GM18498 (cell line): ENCODE results near the gene AHSG.
"Not testable (repeated sequence)": the region's sequence is repeated elsewhere in the genome, so short reads cannot be mapped to it uniquely, and the experiment has no call there.

Experiments
- ATAC-seq: cut with Tn5 transposase; IDR thresholded peaks from one replicate; pipeline ENCODE4 v1.9.1; 2021; ENCODE audit warnings: mild to moderate bottlenecking, moderate library complexity; ENCODE audit not compliant: unreplicated experiment

The AHSG gene

GRCh38 chr3:186614597-186615483 lies 2.0 kb downstream of the AHSG start:
- ATAC-seq = no peak

- no peak for ATAC-seq
These were observed 3.4 kb downstream of the AHSG start for GRCh38 chr3:186616299-186616617.

- ATAC-seq = peak; percentile 95
These were observed 4.4 kb downstream of the AHSG start for GRCh38 chr3:186617036-186617946.

GRCh38 chr3:186618318-186618938 lies 5.6 kb downstream of the AHSG start:
- no peak for ATAC-seq

GRCh38 chr3:186619787-186620212 lies 6.9 kb downstream of the AHSG start:
- no peak for ATAC-seq

- ATAC-seq = no peak
These were observed 7.6 kb downstream of the AHSG start for GRCh38 chr3:186620213-186621092.

GRCh38 chr3:186621894-186622650 lies 9.2 kb downstream of the AHSG start:
- ATAC-seq = no peak

GRCh38 chr3:186622651-186623310 lies 9.9 kb downstream of the AHSG start:
- ATAC-seq = no peak

GRCh38 chr3:186624598-186624997 lies 11.7 kb downstream of the AHSG start:
- ATAC-seq = no peak

- ATAC-seq = no peak
These were observed 12.8 kb downstream of the AHSG start for GRCh38 chr3:186625600-186626042.

- ATAC-seq = no peak
These were observed 13.5 kb downstream of the AHSG start for GRCh38 chr3:186626254-186626847.

- no peak for ATAC-seq
These were observed 15.1 kb downstream of the AHSG start for GRCh38 chr3:186627852-186628414.

GRCh38 chr3:186628756-186629155 lies 15.9 kb downstream of the AHSG start:
- ATAC-seq = no peak

GRCh38 chr3:186630950-186631641 lies 18.2 kb downstream of the AHSG start:
- no peak for ATAC-seq

GRCh38 chr3:186633481-186633880 lies 20.6 kb downstream of the AHSG start:
- ATAC-seq = no peak

- not testable (repeated sequence) for ATAC-seq
These were observed 21.3 kb downstream of the AHSG start for GRCh38 chr3:186634207-186634606.

- no peak for ATAC-seq
These were observed 22.7 kb downstream of the AHSG start for GRCh38 chr3:186635532-186635931.

- no peak for ATAC-seq
These were observed 23.7 kb downstream of the AHSG start for GRCh38 chr3:186636536-186636935.
